BJ (cell line): ENCODE data around the gene AMOTL1. TPM values are rescaled to one million over a fixed set of nuclear protein-coding genes. Genes with fewer than 3 reads are reported as not detected.

ENCODE experiments used
- CTCF ChIA-PET: fragments of 350-600 bp; formaldehyde crosslinking; extraction: SDS; loops from one replicate; lab custom pipeline; 2021; ENCODE audit warnings: antibody characterized with exemption, inconsistent platforms; lab: Yijun Ruan, JAX
- POLR2A ChIA-PET: fragments of 300-600 bp; sonication (Branson Sonifier 250); formaldehyde crosslinking; extraction: SDS; loops from one replicate; lab custom pipeline; 2021; ENCODE audit warnings: antibody characterized with exemption; lab: Charles Lee
- DNase-seq: peaks from one replicate; pipeline ENCODE4 v3.0.0-alpha.2; 2011; ENCODE audit warnings: low read depth
- H3K27me3 ChIP-seq: 2 replicates; pipeline ENCODE4 v1.6.0; 2011; ENCODE audit warnings: low read length; ENCODE audit not compliant: control insufficient read depth, insufficient read depth
- H3K36me3 ChIP-seq: 2 replicates; pipeline ENCODE4 v1.5.1; 2011; ENCODE audit warnings: low read length; ENCODE audit not compliant: control insufficient read depth, insufficient read depth
- H3K4me3 ChIP-seq: 2 replicates; pipeline ENCODE4 v1.5.1; 2011; ENCODE audit warnings: low read depth, mild to moderate bottlenecking, control low read depth, low read length
- CTCF ChIP-seq: IDR thresholded peaks from 2 replicates; pipeline ENCODE4 v1.5.1; 2011; ENCODE audit warnings: low read depth, mild to moderate bottlenecking, control low read depth, inconsistent platforms, low read length, moderate library complexity; ENCODE audit not compliant: insufficient read depth
- polyA plus RNA-seq: library from polyadenylated mRNA; depleted of rRNA; stranded (reverse); fragments of >200 nt; gene quantifications from 2 replicates; pipeline ENCODE4 v1.2.3, GENCODE V29; 2011; rRNA removed

The AMOTL1 gene
- polyA plus RNA-seq, 1 experiment, result 25.5 TPM

GRCh38 chr11:94924612-94925011 is 156.5 kb downstream of the AMOTL1 start:
- no peak for DNase-seq
- no peak overlapping the region for H3K4me3 ChIP-seq
- H3K27me3 ChIP-seq, result no peaks in the 10 kb centered on the region
- CTCF ChIA-PET, result interaction anchor here (0.7 to 1.0 kb wide), 2 partner anchors 140 to 301 kb away, joined by 3 read pairs; no protein-coding TSS in a partner anchor
- no peak for TF ChIP-seq CTCF
- POLR2A ChIA-PET, result no interaction called here
- H3K36me3 ChIP-seq, result no peaks in the 10 kb centered on the region

- CTCF ChIA-PET, result interaction anchor here (2.2 kb wide), 1 partner anchor 302 kb away, joined by 7 read pairs; no protein-coding TSS in a partner anchor
- no peak overlapping the region for H3K4me3 ChIP-seq
- POLR2A ChIA-PET, result no interaction called here
- DNase-seq, result no peak
- no peaks in the 10 kb centered on the region for H3K36me3 ChIP-seq
- TF ChIP-seq CTCF, result no peak
- H3K27me3 ChIP-seq, result no peaks in the 10 kb centered on the region
Observed at GRCh38 chr11:94925422-94926270, 157.5 kb downstream of the AMOTL1 start.

- Histone ChIP-seq H3K27me3 (no peaks in the 10 kb centered on the region), H3K36me3 (no peaks in the 10 kb centered on the region), H3K4me3 (no peak overlapping the region)
- TF ChIP-seq CTCF, result no peak
- CTCF ChIA-PET, result interaction anchor here (0.7 to 2.2 kb wide), 2 partner anchors 12 to 303 kb away, joined by 3 to 7 read pairs; no protein-coding TSS in a partner anchor
- POLR2A ChIA-PET, result no interaction called here
- no peak for DNase-seq
Observed at GRCh38 chr11:94926271-94926625, 158.1 kb downstream of the AMOTL1 start.

Other genes starting within 250 kb of the AMOTL1 start
- 1.9 and 2.3 TPM in 2 replicates for gene FUT4, start 224.4 kb upstream of the AMOTL1 start, polyA plus RNA-seq
- 1.6 and 2.7 TPM in 2 replicates for gene PIWIL4, start 201.0 kb upstream of the AMOTL1 start, polyA plus RNA-seq
- gene CWC15, start 205.2 kb downstream of the AMOTL1 start, polyA plus RNA-seq, result 24.9 and 54.7 TPM in 2 replicates
- 0.97 and 1.1 TPM in 2 replicates for gene KDM4D, start 205.4 kb downstream of the AMOTL1 start, polyA plus RNA-seq